Measurements from ENCODE around the gene VHLL. TPM values are rescaled to one million over a fixed set of nuclear protein-coding genes. Genes with fewer than 3 reads are reported as not detected.
"Not testable (repeated sequence)": the region's sequence is repeated elsewhere in the genome, so short reads cannot be mapped to it uniquely, and the experiment has no call there.

VHLL gene
- total RNA-seq, 2 donors from 2014 or later, result 1.1 TPM; not detected in 1

- WGBS, result 84% methylated on average over 4 of the region's 4 CpGs
- H3K36me3 ChIP-seq, result no peaks in the 10 kb centered on the region
- peaks cover 11% of the 10 kb centered on the region for H3K4me1 ChIP-seq (replicated peaks)
- DNase-seq (ENCODE audit: low spot score), result no peak
- no peak overlapping the region for H3K27ac ChIP-seq
- no peak for TF ChIP-seq CTCF (IDR thresholded peaks at IDR 0.05)
- TF ChIP-seq POLR2A (IDR thresholded peaks at IDR 0.05), result no peak
- TF ChIP-seq POLR2AphosphoS5 (IDR thresholded peaks at IDR 0.05), result no peak
- no peaks in the 10 kb centered on the region for H3K9me3 ChIP-seq
- H3K4me3 ChIP-seq, result no peak overlapping the region
- H3K27me3 ChIP-seq (replicated peaks; ENCODE audit: insufficient read depth), result no peaks in the 10 kb centered on the region
- intact Hi-C loops (cut with DNase I), result no loop called here
Observed at GRCh38 chr1:156336242-156336641, 37.1 kb upstream of the VHLL start.

DNA sequence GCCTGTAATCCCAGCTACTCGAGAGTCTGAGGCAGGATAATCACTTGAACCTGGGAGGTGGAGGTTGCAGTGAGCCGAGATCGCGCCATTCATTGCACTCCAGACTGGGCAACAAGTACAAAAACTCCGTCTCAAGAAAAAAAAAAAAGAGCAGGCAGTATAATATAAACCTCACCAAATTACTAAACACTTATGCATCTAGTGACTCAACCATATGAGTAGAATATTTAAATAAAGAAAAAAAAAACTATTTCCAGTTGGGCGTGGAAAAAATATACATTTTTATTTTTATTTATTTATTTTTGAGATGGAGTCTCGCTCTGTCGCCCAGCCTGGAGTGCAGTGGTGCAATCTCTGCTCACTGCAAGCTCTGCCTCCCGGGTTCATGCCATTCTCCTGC, 24.1 kb upstream of the VHLL start:
- DNase-seq (ENCODE audit: low spot score); H3K4me1 ChIP-seq (replicated peaks); H3K27ac ChIP-seq; H3K27me3 ChIP-seq (replicated peaks; ENCODE audit: insufficient read depth); H3K9me3 ChIP-seq; intact Hi-C loops (cut with DNase I); H3K4me3 ChIP-seq: not testable (repeated sequence)
- 93% methylated on average over 9 of the region's 9 CpGs for WGBS
- peaks cover 16 to 24% of the 10 kb centered on the region in 2 donors for H3K36me3 ChIP-seq

GRCh38 chr1:156320560-156320959, 21.5 kb upstream of the VHLL start:
- H3K27me3 ChIP-seq (replicated peaks; ENCODE audit: insufficient read depth), result no peaks in the 10 kb centered on the region
- H3K36me3 ChIP-seq, result peaks cover 26 to 44% of the 10 kb centered on the region in 2 donors
- TF ChIP-seq POLR2A (IDR thresholded peaks at IDR 0.05), result no peak
- no peak for TF ChIP-seq POLR2AphosphoS5 (IDR thresholded peaks at IDR 0.05)
- TF ChIP-seq CTCF (IDR thresholded peaks at IDR 0.05), result no peak
- H3K4me3 ChIP-seq, result no peak overlapping the region
- whole genome bisulfite sequencing, result 89% methylated on average over 3 of the region's 3 CpGs
- H3K27ac ChIP-seq, result no peak overlapping the region
- no peak for DNase-seq (ENCODE audit: low spot score)
- intact Hi-C loops (cut with DNase I), result no loop called here
- H3K9me3 ChIP-seq, result no peaks in the 10 kb centered on the region
- no peaks in the 10 kb centered on the region for H3K4me1 ChIP-seq (replicated peaks)

- TF ChIP-seq POLR2AphosphoS5 (IDR thresholded peaks at IDR 0.05) (no peak), CTCF (IDR thresholded peaks at IDR 0.05) (peak in 3 of 4 experiments; percentile 35 to 55 (median 52)), POLR2A (IDR thresholded peaks at IDR 0.05) (no peak)
- Histone ChIP-seq H3K27me3 (replicated peaks; ENCODE audit: insufficient read depth) (no peaks in the 10 kb centered on the region), H3K4me1 (replicated peaks) (no peaks in the 10 kb centered on the region), H3K27ac (no peak overlapping the region), H3K4me3 (no peak overlapping the region), H3K9me3 (no peaks in the 10 kb centered on the region), H3K36me3 (peaks cover 26 to 44% of the 10 kb centered on the region in 2 donors)
- DNase-seq (ENCODE audit: low spot score), result no peak
- WGBS, result 52% methylated on average over 1 of the region's 1 CpG
- intact Hi-C loops (cut with DNase I), result no loop called here
Observed at GRCh38 chr1:156319664-156320063, 20.6 kb upstream of the VHLL start.

- TF ChIP-seq CTCF (IDR thresholded peaks at IDR 0.05), result no peak
- no peak for TF ChIP-seq POLR2A (IDR thresholded peaks at IDR 0.05)
- TF ChIP-seq POLR2AphosphoS5 (IDR thresholded peaks at IDR 0.05), result no peak
- WGBS, result 87% methylated on average over 7 of the region's 7 CpGs
- no peaks in the 10 kb centered on the region for H3K27me3 ChIP-seq (replicated peaks; ENCODE audit: insufficient read depth)
- no peak for DNase-seq (ENCODE audit: low spot score)
- H3K27ac ChIP-seq, result no peak overlapping the region
- H3K36me3 ChIP-seq, result peaks cover 16 to 42% of the 10 kb centered on the region in 2 donors
- H3K4me1 ChIP-seq (replicated peaks), result no peaks in the 10 kb centered on the region
- H3K4me3 ChIP-seq, result no peak overlapping the region
- intact Hi-C loops (cut with DNase I), result no loop called here
- H3K9me3 ChIP-seq, result no peaks in the 10 kb centered on the region
Observed at GRCh38 chr1:156316909-156317308, 17.8 kb upstream of the VHLL start.
